MM.1S (cell line): ENCODE measurements around the gene WDR49.

ENCODE experiments used
- DNase-seq: peaks from one replicate; pipeline ENCODE4 v3.0.0-alpha.2; 2015
- H2AFZ ChIP-seq: fragments of 300-600 bp; sonication (generic); 2 replicates; pipeline ENCODE4 v1.6.0; 2016; ENCODE audit warnings: antibody characterized with exemption, low read length
- H3F3A ChIP-seq: fragments of 300-600 bp; sonication (generic); 2 replicates; pipeline ENCODE4 v1.6.1; 2016; ENCODE audit warnings: mild to moderate bottlenecking, antibody characterized with exemption, low read length, moderate library complexity, mixed read lengths; ENCODE audit not compliant: insufficient read depth
- H3K27ac ChIP-seq: fragments of 300-600 bp; sonication (generic); 2 replicates; pipeline ENCODE4 v1.5.1; 2016; ENCODE audit warnings: mild to moderate bottlenecking, low read length
- H3K27me3 ChIP-seq: fragments of 300-600 bp; sonication (generic); replicated peaks from 2 replicates; pipeline ENCODE4 v1.6.0; 2016; ENCODE audit warnings: low read length; ENCODE audit not compliant: insufficient read depth
- H3K36me3 ChIP-seq: fragments of 300-600 bp; sonication (generic); replicated peaks from 2 replicates; pipeline ENCODE4 v1.6.1; 2016; ENCODE audit warnings: mild to moderate bottlenecking, low read length, mixed read lengths; ENCODE audit not compliant: insufficient read depth
- H3K4me1 ChIP-seq: fragments of 300-600 bp; sonication (generic); 2 replicates; pipeline ENCODE4 v1.6.1; 2016; ENCODE audit warnings: low read length, mixed read lengths
- H3K4me2 ChIP-seq: fragments of 300-600 bp; sonication (generic); 2 replicates; pipeline ENCODE4 v1.6.0; 2016; ENCODE audit warnings: low read depth, low read length
- H3K4me3 ChIP-seq: fragments of 300-600 bp; sonication (generic); 2 replicates; pipeline ENCODE4 v1.5.1; 2016; ENCODE audit warnings: low read length, mixed read lengths
- H3K79me2 ChIP-seq: fragments of 300-600 bp; sonication (generic); 2 replicates; pipeline ENCODE4 v1.6.1; 2016; ENCODE audit warnings: mixed run types, low read length, mixed read lengths
- H3K9ac ChIP-seq: fragments of 300-600 bp; sonication (generic); 2 replicates; pipeline ENCODE4 v1.6.1; 2016; ENCODE audit warnings: low read length, mixed read lengths
- H3K9me2 ChIP-seq: fragments of 300-600 bp; sonication (generic); replicated peaks from 2 replicates; pipeline ENCODE4 v1.6.1; 2016; ENCODE audit warnings: mild to moderate bottlenecking, low read length, mixed read lengths; ENCODE audit not compliant: insufficient read depth
- H3K9me3 ChIP-seq: fragments of 300-600 bp; sonication (generic); replicated peaks from 2 replicates; pipeline ENCODE4 v1.6.1; 2016; ENCODE audit warnings: mild to moderate bottlenecking, low read length, mixed read lengths; ENCODE audit not compliant: insufficient read depth
- H4K20me1 ChIP-seq: fragments of 300-600 bp; sonication (generic); 2 replicates; pipeline ENCODE4 v1.6.1; 2016; ENCODE audit warnings: mild to moderate bottlenecking, low read length, moderate library complexity, mixed read lengths; ENCODE audit not compliant: insufficient read depth
- CTCF ChIP-seq: fragments of 300-600 bp; sonication (generic); IDR thresholded peaks from 2 replicates; pipeline ENCODE4 v1.5.1; 2016; ENCODE audit warnings: antibody characterized with exemption, low read length, mixed read lengths
- EZH2 ChIP-seq: fragments of 300-600 bp; sonication (generic); optimal IDR thresholded peaks from 2 replicates; pipeline ENCODE3; 2017; ENCODE audit warnings: low read depth, mild to moderate bottlenecking, antibody characterized with exemption, low read length, mixed read lengths
- EZH2phosphoT487 ChIP-seq: fragments of 300-600 bp; sonication (generic); IDR thresholded peaks from 2 replicates; pipeline ENCODE4 v1.6.1; 2018; ENCODE audit warnings: antibody characterized with exemption, low read length

The WDR49 gene

GRCh38 chr3:167481164-167481563 lies 172.6 kb downstream of the WDR49 start:
- Histone ChIP-seq H3K4me1 (no peaks in the 10 kb centered on the region), H3F3A (no peaks in the 10 kb centered on the region), H3K9me2 (no peaks in the 10 kb centered on the region), H3K9me3 (no peaks in the 10 kb centered on the region), H3K36me3 (no peaks in the 10 kb centered on the region), H3K79me2 (no peaks in the 10 kb centered on the region), H3K27ac (no peak overlapping the region), H4K20me1 (no peaks in the 10 kb centered on the region), H3K27me3 (no peaks in the 10 kb centered on the region), H3K4me3 (no peak overlapping the region), H3K9ac (no peak overlapping the region), H2AFZ (no peak overlapping the region), H3K4me2 (no peak overlapping the region)
- no peak for DNase-seq
- TF ChIP-seq CTCF (no peak), EZH2phosphoT487 (no peak), EZH2 (no peak)

DNA sequence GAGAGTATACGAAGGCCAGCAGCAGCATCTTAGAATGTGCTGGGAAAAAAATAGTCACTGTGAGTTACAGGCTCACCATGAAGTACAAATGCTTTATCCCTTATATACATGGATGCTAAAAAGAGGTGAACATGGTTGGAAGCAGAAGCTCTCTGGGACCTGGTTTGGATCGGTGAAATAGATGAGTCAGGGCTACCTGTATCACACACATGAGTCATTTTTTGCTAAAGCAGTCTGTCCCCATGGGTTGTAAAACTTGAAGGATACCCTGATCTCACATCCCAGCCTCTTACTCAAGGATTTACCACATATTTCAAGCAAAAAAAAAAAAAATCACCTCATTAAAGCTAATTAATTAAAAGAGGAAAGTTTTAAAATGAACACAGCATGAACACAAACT lies 173.0 kb downstream of the WDR49 start:
- H3K9ac ChIP-seq: no peak overlapping the region
- H3K27ac ChIP-seq: no peak overlapping the region
- H2AFZ ChIP-seq: peak overlapping the region; percentile 11; the same call in 1 of the 2 replicates
- H3K4me2 ChIP-seq: peak overlapping the region; percentile 6; the same call in 1 of the 2 replicates
- no peaks in the 10 kb centered on the region for H3K4me1 ChIP-seq
- DNase-seq: no peak
- H4K20me1 ChIP-seq: no peaks in the 10 kb centered on the region
- no peaks in the 10 kb centered on the region for H3K36me3 ChIP-seq
- H3K27me3 ChIP-seq: no peaks in the 10 kb centered on the region
- TF ChIP-seq EZH2phosphoT487: no peak
- TF ChIP-seq EZH2: no peak
- TF ChIP-seq CTCF: no peak
- H3F3A ChIP-seq: no peaks in the 10 kb centered on the region
- H3K9me2 ChIP-seq: no peaks in the 10 kb centered on the region
- H3K9me3 ChIP-seq: no peaks in the 10 kb centered on the region
- H3K79me2 ChIP-seq: no peaks in the 10 kb centered on the region
- no peak overlapping the region for H3K4me3 ChIP-seq

GRCh38 chr3:167473863-167474262 lies 179.9 kb downstream of the WDR49 start, which contains the start of gene SERPINI2:
SERPINI2 (minus strand) TSS chr3:167474042; CDS start chr3:167471834, 2,208 bp downstream.
- H4K20me1 ChIP-seq: no peaks in the 10 kb centered on the region
- no peak for DNase-seq
- no peak within 1 kb of the TSS for H3K4me2 ChIP-seq

More at GRCh38 chr3:167473863-167474262, 179.9 kb downstream of the WDR49 start, which contains the start of gene SERPINI2:
- H3F3A ChIP-seq: no peaks in the 10 kb centered on the region
- H3K4me3 ChIP-seq: no peak within 1 kb of the TSS
- no peaks in the 10 kb centered on the region for H3K9me3 ChIP-seq
- H3K79me2 ChIP-seq: no peaks in the 10 kb centered on the region
- no peaks in the 10 kb centered on the region for H3K4me1 ChIP-seq
- H3K27ac ChIP-seq: no peak within 1 kb of the TSS
- no peak for TF ChIP-seq CTCF
- no peak for TF ChIP-seq EZH2
- TF ChIP-seq EZH2phosphoT487: no peak
- H3K9me2 ChIP-seq: no peaks in the 10 kb centered on the region
- no peaks in the 10 kb centered on the region for H3K36me3 ChIP-seq
- no peak within 1 kb of the TSS for H2AFZ ChIP-seq
- H3K27me3 ChIP-seq: no peaks in the 10 kb centered on the region
- H3K9ac ChIP-seq: no peak within 1 kb of the TSS
